GM18517 (cell line): Measurements from ENCODE around the gene CKM.
"Not testable (repeated sequence)": the region's sequence is repeated elsewhere in the genome, so short reads cannot be mapped to it uniquely, and the experiment has no call there.

Source experiments
- ATAC-seq: cut with Tn5 transposase; IDR thresholded peaks from one replicate; pipeline ENCODE4 v1.9.1; 2021; ENCODE audit warnings: mild to moderate bottlenecking, moderate library complexity; ENCODE audit not compliant: unreplicated experiment

The CKM gene

DNA sequence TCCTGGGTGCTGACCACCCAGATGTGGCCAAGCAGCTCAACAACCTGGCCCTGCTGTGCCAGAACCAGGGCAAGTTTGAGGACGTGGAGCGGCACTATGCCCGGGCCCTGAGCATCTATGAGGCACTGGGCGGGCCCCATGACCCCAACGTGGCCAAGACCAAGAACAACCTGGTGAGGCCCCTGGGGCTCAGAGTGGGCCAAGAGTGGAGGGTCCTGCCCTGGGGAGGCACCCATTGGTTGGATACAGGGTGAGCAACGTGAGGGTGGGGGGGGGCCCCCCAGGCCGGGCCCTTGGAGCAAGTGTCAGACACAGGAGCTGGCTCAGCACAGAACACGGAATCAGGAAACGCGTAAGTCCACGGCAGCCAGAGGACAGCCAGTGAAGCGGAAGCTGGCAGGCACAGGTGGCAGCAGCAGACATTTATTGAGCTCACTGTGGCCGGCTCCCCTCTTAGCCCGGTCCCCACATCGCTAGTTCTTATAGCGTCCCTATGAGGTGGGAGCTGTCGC is 26.8 kb upstream of the CKM start:
- no peak for ATAC-seq

DNA sequence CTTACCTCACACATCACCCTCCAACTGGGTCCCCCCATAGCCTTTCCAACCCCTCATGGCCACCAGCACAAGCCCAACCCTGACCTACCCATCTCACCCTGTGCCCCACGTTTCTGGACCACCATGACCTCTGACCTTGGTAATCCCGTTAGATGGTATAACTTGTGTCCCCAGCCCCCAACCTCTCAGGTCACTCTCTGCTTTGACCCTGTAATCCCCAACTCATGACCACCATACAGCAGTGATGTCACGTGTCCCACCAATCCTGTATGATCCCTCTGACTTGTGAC is 26.4 kb upstream of the CKM start:
- ATAC-seq, result no peak

- ATAC-seq, result no peak
These were observed 25.9 kb upstream of the CKM start for GRCh38 chr19:45348367-45349125.

- no peak for ATAC-seq
These were observed 25.1 kb upstream of the CKM start for GRCh38 chr19:45347570-45348366.

DNA sequence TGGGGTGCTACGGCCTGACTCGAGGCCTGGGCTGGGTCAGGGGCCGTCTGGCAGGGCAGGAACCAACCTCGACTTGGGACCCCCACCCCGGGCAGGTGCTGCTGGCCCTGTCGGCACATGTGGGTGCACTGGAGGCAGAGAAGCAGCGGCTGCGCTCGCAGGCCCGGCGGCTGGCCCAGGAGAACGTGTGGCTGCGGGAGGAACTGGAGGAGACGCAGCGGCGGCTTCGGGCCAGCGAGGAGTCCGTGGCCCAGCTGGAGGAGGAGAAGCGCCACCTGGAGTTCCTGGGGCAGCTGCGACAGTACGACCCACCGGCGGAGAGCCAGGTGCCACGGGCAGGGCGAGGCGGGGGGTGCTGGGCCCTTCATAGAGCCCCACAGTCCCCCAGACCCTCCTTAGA is 23.8 kb upstream of the CKM start:
- ATAC-seq, result no peak

- no peak for ATAC-seq
These were observed 22.8 kb upstream of the CKM start for GRCh38 chr19:45345506-45345860.

GRCh38 chr19:45344621-45345505 is 22.2 kb upstream of the CKM start:
- ATAC-seq, result no peak

GRCh38 chr19:45342911-45343310 is 20.2 kb upstream of the CKM start:
- no peak for ATAC-seq

DNA sequence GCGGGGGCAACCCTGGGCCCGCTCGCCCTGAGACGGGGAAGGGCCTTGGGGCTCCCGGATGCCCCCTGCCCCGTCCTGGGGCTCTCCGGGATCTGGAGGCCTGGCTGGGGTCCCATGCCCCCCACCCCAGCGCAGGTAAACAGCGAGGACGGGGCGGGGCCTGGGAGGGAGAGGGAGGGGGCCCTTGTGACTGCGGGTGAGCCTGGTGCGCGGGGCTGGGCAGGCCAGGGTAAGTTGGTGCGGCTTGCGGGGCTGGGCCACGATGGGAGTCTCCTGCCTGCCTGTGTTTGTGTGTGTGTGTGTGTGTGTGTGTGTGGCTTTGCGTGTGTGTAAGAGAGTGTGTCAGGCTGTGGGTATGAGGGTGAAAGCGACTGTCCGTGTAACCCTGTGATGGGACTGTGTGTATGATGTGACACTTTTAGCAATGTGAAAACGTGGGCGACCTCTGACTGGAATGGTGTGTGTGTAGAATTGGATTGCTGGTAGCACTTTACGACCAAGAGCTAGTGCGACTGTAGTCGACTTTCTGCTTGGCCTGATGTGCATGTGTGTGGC is 18.3 kb upstream of the CKM start:
- no peak for ATAC-seq

DNA sequence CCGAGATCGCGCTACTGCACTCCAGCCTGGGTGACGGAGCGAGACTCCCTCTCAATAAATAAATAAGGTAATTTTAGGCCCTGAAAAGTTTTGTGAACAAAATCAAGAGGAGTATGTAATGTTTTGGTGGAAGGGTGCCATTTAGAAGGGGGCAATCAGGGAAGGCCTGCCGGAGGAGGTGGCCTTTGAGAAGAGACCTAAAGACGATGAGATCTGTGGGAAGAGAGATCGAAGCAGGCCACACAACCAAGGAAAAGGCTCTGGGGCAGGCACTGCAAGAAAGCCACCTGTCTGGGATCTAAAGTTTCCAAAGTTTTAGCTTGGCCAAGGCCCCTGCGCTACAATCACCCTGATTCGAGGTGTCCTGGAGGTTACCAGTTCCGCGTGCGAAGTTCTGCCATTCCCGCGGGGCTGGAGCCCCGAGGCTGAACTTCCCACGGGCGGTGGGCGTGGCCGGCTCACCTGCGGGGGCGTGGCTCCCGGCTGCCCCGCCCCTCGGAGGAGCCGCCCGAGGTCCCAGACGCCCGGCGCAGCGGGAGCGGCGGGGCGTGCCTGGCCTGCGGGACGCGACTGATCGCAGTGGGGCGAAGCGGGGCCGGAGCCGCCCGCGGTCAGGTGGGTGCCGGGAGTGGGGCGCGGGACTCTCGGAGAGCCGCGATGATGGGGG is 17.7 kb upstream of the CKM start, which contains the start of gene KLC3:
Gene KLC3, plus strand, starts transcription at position 519 of the 667 bp plus-strand sequence. CDS start 4,792 bp downstream, outside the sequence.
- no peak for ATAC-seq

- no peak for ATAC-seq
These were observed 17.0 kb upstream of the CKM start for GRCh38 chr19:45339629-45340028.

DNA sequence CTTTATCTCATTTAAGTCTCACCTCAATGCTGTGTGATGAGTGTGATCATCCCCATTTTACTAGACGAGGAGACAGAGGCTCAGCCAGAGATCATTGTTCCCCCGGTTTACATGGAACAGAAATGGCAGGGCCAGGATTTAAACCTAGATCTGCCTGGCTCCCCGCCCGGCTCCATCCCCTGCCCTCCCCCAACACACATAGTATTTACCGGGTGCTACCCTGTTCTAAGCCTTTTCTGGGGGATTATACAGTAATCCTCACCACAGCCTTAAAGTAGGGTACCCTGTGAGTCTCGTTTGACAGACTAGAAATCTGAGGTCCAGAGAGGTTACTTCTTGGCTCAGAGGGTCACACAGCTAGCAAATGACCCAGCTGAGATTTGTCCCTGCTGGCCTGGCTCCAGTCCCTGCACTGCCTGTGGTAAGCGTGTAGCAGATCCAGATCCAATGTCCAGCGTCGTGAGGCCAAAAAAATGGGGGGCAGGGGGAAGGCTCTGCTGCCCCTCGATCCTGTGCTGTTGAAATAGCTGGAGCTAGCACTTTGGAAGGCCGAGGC is 14.1 kb upstream of the CKM start:
- ATAC-seq, result no peak

- not testable (repeated sequence) for ATAC-seq
These were observed 12.2 kb upstream of the CKM start for GRCh38 chr19:45334881-45335280.

DNA sequence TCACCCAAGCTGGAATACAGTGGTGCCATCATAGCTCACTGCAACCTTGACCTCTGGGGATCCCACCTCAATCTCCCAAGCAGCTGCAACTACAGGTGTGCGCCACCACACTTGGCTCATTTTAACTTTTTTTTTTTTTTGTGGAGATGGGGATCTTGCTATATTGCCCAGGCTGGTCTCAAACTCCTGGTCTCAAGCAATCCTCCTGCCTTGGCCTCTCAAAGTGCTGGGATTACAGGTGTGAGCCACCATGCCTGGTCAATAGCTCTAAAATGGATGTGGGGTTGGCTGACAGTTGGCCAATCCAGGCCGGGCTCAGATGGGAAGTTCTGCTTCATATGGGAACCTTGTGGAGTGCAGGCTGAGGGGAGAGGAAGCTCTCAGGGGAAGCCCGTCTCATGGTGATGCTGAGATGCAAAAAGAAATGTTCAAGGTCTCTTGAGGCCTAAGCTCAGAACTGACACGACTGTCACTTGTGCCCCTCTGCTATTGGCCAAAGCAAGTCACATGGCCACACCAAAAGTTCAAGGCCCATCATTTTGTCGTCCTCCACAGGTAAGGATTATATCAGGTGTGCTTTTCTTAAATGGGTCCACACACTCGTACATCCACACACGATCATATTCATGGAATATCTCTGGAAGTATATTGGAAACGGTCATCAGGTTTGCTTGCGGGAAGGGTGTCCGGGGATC is 11.1 kb upstream of the CKM start:
- ATAC-seq, result no peak

GRCh38 chr19:45331411-45331810 is 8.7 kb upstream of the CKM start:
- ATAC-seq, result no peak

- ATAC-seq, result no peak
These were observed 4.9 kb upstream of the CKM start for GRCh38 chr19:45327404-45328143.

GRCh38 chr19:45324349-45324907 is 1.8 kb upstream of the CKM start:
- no peak for ATAC-seq

GRCh38 chr19:45323671-45324081 is 1.0 kb upstream of the CKM start:
- no peak for ATAC-seq

DNA sequence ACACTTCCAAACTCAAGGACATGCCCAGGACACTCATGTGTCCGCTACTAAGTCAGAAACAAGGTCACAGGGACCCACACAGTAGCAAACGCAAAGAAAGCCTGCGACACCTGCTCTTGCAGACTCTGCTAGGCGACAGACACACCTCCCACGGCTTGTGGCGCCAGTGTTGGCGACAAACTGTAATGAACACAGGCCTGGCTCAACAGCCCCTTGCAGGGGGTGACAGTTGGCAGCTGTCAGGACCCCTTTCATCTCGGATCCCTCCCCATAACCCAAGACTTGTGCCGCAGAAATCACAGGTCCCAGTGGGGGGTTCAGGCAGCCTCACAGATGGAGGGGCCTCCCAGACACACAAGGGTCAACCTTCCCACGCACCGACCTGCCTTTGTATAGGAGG is 364 bp downstream of the CKM start:
- no peak for ATAC-seq
